ENCODE results near the gene PLEKHS1.

Gene PLEKHS1

DNA sequence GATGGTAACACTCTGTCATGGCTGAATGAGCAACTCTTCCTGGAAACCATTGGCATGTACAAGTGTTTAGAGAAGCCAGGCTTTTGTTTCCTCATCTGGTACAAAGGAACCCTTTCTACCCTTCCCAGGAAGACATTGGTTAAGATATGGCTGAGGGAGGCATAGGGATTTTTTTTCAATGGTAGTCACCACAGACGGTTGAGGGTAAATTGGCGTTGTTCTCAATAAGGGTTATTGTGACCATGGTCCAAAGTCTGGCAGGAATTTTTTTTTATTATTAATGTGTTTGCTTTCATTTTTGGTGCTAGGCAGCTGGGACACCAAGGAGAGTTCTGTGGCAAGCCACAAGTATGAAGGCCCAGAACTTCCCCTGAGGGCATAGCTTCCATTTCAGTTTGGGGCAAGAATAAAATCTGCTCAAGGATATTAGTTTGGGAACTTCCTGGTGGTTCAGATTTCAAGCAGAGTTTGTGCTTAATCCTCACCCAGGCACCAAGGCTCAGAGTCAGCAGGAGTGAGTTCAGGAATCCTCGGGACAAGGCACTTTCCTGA is at the start of gene PLEKHS1:
TSS of gene PLEKHS1 (plus strand) at position 502 of the 552 bp plus-strand sequence. CDS start 3,596 bp downstream, outside the sequence.
- no peak for DNase-seq (ENCODE audit: low spot score)

DNA sequence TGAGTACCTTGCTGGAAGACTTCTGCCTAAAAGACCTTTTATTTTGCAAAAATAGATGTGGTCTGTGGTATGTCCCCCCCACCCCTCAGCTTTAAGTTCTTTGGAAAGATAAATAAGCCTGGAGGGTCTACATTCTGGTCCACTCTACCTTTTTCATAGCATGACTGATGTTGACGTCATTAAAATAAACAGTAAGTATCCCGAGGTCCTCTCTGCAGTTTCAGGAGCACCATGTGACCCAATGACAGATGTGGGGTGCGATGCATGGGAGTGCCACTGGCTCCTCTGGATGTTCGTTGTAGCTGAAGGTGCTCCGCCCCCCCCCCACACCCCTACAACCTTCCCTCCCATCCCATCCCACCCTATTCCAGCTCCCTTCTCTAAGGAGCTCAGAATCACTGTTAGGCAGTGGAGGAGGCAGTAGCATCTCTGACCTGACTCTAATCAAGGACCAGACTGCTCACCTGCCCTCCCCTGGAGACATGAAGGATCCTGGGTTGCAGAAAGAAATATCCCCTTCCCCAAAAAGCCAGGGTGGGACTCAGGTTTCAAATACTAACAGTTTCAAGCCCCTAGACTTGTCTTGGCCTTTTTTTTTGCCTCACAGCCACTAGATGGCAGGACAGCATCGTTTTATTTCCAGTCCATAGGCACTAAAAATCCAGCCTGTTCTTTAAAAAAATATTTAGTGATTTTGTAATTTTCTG is 46.7 kb upstream of the PLEKHS1 start:
- DNase-seq (ENCODE audit: low spot score), result peak; percentile 47

DNA sequence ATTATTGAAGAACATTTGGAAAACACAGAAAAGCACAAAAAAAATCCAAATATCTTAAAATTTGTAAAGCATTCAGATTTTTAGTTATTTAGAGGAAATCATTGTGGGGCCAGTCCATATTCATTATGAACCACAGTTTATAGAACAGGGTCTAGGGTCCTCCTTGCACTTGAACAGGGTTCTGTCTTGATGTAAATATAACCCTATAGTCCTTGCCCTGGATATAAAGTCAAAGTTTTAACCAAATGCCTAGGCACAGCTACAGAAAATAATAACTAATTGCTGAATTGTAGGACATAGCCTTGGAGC is 46.2 kb upstream of the PLEKHS1 start:
- no peak for DNase-seq (ENCODE audit: low spot score)

DNA sequence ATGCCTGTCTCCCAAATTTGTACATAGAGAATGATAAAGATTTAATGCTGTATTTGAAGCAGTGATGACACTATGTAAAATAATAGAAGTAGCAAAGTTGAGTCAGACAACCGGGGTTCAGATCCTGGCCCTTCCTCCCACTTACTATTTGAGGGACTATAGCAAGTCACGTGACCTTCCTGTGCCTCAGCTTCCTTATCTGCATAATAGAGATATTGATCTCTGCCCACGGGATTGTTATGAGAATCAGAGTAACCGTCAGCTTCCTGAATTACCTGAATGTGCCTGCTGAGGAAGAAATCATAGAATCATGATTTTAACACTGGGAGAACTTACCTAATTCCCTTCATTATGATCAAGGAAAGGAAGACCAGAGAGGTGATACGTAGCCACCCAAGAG is 44.9 kb upstream of the PLEKHS1 start:
- DNase-seq (ENCODE audit: low spot score), result no peak

DNA sequence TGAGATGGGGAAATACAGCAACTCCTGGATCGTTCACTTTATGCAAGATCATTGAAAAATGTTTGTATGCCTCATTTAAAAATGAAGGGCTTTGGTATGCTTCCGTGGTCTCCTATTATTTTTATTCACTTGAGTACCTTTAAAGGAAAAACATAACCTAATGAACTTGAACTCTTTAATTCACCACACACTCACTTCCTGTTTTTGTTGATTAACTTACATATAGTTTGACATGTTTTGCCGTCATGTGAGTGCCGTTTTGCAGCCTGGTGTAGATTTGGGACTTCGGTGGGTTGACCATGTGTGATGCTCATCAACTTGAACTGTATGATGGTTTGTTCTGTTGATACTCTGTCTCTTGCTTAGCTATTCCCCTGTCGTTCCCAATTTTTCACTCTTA is 42.8 kb upstream of the PLEKHS1 start:
- DNase-seq (ENCODE audit: low spot score), result no peak

DNA sequence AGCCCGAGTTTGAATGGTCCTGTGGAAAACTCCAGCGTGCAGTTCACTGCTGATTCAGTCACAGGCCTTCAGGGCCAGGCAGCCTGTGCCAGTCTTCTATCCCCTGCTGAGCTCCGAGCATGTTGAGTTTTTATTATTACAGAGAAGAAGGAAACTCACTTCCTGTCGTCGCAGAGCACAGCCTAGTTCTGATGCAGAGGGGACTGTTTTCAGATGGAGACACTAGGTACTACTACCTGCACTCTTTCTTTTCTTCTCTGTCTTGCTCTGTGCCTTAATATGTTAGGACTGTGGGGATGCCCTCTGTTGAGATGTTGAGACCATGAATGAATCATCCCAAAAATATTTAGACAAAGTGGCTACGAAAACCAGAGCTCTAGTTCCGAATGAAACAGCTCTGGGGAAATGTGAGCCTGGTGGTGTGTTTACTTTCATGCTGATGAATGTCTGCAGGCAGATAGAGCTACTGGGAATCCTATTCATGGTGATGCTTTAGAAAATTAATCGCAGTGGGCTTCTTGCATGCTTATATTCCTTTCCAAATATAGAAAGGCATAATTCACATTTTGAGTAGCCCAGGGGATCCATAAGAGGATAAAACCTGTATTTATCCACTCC is 42.2 kb upstream of the PLEKHS1 start:
- no peak for DNase-seq (ENCODE audit: low spot score)

DNA sequence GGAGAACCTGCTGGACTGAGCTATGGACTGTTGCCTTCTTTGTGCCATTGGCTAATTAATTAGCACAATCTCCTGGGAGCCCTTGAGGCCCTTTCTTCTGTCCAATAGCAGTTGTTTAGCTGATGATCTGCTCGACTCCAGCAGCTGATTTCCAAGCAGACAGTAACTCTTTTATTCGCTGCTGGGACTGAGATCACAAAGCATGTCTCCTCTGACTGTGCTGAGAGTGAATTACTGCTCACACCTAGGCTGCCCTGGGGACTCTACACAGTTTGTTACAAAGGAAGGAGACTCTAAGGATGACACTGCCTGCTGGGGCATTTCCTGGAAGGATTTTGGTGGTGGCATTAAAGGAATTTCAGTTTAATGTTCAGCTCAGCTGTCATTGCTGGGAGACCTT is 40.3 kb upstream of the PLEKHS1 start:
- no peak for DNase-seq (ENCODE audit: low spot score)

DNA sequence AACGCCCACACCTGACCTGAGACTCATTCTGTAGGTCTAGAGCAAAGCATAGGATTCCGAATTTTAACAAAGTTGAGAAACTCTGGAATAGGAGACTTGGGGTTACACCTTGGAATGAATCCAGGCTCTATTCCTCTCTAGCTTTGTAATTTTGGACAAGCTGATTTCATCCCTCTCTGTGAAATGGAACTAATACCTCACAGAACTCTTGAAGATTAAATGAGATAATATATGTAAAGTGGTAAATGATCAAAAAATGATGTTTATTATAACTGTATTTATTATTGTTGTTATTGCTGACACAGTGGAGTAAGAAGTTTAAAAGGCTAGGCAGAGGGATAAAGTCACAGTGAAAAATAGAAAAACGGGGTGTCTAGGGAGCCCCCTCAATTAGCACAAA is 39.5 kb upstream of the PLEKHS1 start:
- no peak for DNase-seq (ENCODE audit: low spot score)

DNA sequence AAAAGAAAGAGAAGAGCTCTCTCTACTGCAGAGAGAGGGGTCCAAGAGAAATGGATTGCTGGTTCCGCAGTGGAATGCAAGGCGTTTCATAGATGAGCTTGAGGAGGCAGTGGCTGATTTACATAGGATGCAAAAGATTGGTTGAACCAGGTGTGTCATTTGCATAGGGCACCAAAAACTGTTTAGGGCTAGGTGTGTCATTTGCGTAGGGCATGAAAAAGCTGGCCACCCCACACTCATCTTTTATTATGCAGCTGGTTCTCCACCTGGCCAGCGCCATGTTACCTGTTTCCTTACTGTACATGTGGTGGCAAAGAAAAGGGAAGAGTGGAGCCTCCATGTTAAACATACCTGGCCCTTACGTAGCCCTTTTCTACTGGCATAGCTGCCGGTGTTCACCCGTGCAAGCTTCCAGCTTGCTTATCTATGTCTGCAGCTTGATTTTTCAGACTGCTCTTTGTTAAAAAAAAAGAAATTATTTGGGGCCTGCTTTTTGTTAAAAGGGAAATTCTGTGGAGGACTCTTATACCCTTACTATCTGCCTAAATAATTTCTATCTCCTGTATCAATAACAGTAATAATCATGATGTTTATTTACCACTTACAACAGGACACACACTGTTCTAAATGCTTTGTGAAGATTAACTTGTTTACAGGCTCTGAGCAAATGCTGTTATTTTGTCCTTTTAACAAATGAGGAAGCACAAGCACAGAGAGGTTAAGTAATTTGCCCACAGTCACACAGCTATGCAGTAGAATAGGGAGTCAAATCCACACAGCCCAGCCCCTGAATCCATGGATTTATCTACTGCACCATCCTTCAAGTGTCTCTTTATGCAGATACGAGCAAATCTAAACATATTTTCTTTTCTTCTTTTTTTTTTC is 38.5 kb upstream of the PLEKHS1 start:
- no peak for DNase-seq (ENCODE audit: low spot score)

DNA sequence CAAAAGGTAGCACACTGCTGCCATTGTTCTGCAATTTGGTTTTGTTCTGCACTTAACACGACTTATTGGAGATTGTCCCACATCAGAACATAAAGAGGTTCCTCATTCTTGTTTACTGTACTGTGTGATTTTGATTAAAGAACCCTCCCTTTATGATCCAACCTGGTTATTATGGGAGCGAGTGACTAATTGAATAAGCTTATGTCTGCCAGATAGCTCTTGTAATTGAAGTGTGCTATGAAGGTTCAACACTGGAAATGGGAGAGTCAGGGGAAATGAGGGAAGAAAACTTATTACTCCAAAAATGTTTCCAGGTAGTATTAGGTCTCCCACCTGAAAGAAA is 37.9 kb upstream of the PLEKHS1 start:
- no peak for DNase-seq (ENCODE audit: low spot score)

DNA sequence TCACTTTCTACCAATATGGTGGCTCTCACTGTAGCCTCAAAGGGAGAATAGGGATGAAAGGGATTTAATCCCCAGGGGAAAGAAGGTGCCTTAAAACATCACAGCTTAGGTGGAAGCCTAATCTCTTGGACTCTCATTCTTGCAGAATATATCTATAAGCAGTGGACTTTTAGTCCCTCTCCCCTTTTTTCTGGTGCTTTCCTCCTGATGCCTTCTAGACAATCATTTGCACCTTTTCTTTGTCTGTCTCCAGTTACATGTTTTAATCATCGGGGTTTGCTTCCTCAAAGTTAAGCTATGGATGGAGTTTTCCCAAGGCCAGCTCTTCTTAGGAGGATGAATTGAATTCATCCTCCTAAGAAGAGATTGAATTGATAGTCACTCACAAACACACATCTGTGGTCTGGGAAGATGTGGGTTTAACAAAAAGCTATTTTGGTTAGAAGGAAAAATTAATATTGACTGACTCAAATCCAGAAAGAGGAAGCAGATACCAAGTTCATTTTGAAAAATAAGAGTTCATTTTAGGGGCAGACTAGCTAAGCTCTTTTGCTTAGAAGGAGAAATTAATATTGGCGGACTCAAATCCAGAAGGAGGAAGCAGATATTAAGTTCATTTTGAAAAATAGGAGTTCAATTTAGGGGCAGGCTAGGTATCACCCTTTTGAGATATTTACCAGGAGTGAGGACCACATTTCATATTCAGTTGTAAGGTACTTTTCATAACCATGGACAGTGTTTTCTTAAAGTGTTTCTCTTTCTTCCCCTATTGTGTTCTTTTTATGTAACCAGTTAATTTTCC is 35.2 kb upstream of the PLEKHS1 start:
- no peak for DNase-seq (ENCODE audit: low spot score)

DNA sequence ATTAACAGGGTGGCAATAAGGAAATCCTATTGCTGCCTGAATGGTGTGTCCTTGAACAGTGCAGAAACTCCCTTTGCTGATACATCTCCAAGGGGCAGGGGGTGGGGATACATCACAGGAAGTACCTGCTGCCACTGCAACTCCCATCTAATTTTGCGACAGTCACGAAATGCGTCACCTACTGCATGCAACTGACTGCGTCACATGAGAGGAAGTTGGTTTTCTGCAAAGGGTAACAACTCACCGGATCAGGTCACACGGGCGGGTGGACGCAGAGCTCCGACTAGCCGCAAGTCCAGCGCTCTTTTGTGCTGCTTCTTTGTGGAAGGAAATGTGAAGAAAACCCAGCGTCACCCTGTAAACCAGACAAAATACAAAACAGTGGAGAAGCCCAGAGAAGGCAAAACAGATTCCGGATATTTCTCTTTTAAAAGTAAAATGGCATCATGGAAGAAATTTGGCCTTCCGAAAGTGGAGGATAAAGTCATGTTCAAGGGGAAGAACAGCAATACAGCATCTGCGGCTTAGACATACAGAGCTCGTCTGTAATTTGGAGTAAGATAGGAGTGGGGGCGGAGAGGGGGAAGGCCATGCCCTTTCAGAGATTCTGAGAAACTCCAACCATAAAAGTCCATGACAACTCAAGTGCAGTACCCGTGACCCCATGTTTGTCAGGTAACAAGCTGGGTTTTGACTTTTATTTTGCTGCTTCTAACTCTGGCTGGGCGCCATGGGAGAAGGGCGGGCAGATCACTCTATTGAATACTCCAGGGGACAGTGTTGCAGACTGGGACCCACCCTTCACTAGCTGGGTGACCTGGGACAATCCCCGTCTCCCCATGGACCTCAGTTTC is 32.3 kb upstream of the PLEKHS1 start:
- no peak for DNase-seq (ENCODE audit: low spot score)

DNA sequence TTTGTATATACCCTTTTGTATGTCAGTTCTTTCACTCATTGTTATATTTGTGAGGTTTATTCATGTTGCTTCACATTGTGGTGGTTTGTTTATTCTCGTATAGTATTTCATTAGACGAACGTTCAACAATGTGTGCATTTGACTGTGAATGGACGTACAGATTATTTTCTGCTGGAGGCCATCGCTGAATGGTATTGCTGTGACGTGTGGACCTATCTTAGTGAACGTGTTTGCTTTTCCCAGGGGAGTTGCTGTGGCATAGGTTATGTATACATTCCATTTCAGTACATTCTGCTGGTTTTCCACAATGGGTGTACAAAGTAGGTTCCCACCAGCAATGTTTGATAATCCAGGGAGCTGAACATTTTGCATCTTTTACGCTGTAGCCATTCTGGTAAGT is 31.1 kb upstream of the PLEKHS1 start:
- DNase-seq (ENCODE audit: low spot score), result no peak

DNA sequence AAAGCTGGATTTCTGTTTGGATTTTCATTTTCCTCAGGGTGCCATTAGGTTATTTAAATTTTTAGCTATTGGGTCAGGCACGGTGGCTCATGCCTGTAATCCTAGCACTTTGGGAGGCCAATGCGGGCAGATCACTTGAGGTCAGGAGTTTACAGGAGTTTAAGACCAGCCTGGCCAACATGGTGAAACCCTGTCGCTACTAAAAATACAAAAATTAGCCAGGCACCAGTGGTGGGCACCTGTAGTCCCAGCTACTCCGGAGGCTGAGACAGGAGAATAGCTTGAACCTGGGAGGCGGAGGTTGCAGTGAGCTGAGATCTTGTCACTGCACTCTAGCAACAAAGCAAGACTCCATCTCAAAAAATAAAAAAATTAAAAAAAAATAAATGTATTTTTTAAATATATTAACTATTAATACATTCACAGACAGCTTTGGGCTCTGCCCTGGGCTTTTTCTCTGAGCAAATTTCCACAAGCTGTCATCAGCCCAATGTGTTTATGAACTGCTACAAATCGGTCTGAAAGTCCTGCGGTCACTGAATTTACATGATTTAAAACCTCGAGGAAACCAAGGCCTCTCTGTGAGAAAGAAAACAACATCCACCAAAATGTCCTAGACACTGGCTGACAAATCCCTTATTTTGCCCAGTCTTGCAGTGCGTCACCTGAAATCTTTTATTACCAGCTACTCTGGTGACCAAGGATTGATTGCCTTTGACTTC is 19.2 kb upstream of the PLEKHS1 start:
- no peak for DNase-seq (ENCODE audit: low spot score)

DNA sequence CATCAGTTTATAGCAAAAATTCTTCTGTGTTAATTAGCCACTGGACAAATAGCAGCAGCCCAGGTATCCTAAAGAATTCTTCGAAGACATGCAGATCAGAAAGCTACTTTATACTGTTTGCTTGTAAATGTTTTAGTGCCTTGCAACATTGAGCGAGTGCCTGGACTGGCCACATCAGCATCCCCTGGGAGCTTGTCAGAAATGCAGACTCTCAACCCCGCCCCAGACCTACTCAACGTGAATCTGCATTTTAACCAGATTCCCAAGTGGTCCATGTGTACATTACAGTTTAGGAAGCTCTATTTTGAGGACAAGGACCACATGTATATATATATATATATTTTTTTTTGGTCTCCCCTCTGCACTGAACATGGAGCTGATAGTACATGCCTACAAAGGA is 18.5 kb upstream of the PLEKHS1 start:
- DNase-seq (ENCODE audit: low spot score), result no peak

DNA sequence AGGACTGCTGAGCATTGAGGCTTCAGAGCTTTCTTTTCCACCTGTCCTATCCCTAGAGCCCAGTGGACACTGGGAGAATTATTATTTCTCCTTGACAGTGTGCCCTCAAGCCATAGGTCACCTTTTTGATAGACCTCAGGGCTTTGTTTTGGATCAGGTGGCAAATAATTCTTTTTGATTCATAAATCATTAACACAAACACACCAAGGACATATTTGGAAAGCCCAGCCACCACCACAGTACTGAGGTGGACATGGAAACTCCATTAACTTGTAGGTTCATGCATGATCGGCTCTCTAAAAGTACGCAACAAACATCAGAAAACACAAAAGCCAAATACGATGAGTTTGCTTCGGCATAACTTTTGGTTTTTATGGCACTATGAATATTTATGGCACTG is 17.8 kb upstream of the PLEKHS1 start:
- DNase-seq (ENCODE audit: low spot score), result no peak

DNA sequence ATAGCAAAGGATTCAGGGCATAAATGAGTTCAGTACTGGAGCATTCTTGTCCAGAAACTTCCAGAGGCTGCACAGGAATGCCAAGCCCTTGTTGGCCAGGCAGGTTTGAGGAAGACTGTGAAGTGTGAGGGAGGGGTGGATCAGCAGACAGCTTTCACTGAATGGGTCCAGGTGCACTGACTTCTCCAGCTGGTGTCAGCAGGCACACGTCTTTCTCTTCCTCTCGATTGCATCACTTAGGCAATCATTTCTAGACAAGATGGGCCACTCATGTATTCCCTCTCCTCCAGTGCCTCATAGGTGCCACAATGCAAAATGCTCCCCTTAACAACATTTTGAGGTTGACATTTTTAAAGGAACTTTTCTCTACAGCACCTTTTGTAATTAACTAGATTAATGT is 15.6 kb upstream of the PLEKHS1 start:
- DNase-seq (ENCODE audit: low spot score), result no peak

DNA sequence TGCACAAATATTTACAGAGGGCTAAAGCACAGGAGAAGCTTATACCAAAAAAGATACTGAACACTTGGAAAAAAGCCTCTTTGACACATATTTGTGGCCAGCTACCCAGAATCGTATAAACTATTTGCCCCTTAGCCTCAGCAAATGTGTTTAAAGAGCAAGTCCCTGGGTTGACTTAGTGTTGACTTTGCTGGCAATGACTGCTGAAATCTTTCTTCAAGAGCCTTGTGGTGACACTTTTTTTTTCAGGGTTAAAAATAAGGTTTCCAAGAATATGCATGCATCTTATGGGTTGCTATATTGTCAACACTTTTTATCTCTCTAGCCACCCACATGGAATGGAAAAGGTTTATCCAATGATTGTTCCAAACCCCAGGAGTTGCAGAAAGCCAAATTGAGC is 14.9 kb upstream of the PLEKHS1 start:
- no peak for DNase-seq (ENCODE audit: low spot score)

DNA sequence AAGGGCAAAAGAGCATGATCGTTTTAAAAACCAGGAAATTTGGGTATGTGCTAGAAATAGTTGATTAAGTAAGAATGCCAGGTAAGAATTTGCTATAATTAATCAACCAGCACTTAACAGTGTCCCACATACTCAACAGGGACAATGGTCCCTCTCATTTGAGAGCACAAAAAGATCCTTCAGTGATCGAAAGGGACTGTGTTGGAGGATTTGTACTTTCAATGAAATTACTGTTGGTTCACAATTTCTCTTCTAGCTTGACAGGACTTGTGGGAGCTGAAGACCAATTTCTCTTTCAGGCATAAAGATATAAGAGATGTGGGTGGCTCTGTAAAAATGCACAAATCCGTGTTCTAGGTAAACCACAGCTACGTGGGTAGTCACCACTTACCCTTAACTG is 12.5 kb upstream of the PLEKHS1 start:
- DNase-seq (ENCODE audit: low spot score), result no peak

DNA sequence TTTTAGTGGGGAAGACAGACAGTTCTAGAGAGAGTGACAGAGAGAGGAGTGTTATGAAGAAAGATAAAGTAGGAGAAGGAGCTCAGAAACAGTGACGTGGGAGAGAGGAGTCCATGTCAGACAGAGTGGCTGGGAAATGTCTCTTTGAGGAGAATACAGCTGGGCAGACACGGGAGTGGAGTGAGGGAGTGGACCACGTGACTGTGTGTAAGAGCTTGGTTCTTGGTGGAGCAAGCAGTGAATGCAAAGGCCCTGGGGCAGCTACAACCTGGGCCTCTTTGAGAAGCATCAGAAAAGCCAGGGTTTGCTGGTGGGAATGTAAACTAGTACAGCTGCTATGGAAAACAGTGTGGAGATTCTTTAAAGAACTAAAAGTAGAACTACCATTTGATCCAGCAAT is 11.9 kb upstream of the PLEKHS1 start:
- DNase-seq (ENCODE audit: low spot score), result no peak

DNA sequence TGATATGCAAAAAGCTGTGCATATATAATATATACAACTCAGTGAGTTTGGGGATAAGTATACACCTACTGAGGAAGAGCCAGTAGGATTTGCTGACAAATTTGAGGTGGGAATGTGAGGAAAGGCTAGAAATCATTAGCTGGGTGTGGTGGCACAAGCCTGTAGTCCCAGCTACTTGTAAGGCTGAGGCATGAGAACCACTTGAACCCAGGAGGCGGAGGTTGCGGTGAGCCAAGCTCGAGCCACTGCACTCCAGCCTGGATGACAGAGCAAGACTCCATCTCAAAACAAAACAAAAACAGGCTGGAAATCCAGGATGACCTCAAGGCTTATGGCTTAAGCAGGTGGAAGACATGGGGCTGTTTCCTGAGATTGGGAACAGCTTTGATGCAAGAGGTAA is 10.6 kb upstream of the PLEKHS1 start:
- DNase-seq (ENCODE audit: low spot score), result no peak

Data from cerebellar cortex (tissue), 1 donor.